Measurements from ENCODE around the gene EPHA6.

Gene EPHA6

GRCh38 chr3:97646932-97647331 lies 832.5 kb downstream of the EPHA6 start:
- no peak for DNase-seq (ENCODE audit: low read depth)

- no peak for DNase-seq (ENCODE audit: low read depth)
These were observed 833.1 kb downstream of the EPHA6 start for GRCh38 chr3:97647441-97647982.

- DNase-seq (ENCODE audit: low read depth): no peak
These were observed 841.6 kb downstream of the EPHA6 start for GRCh38 chr3:97655971-97656370.

- no peak for DNase-seq (ENCODE audit: low read depth)
These were observed 842.2 kb downstream of the EPHA6 start for GRCh38 chr3:97656638-97657037.

GRCh38 chr3:97658668-97659285 lies 844.4 kb downstream of the EPHA6 start:
- peak; percentile 4 for DNase-seq (ENCODE audit: low read depth)

- DNase-seq (ENCODE audit: low read depth): no peak
These were observed 847.9 kb downstream of the EPHA6 start for GRCh38 chr3:97662264-97662663.

GRCh38 chr3:97662762-97663161 lies 848.4 kb downstream of the EPHA6 start:
- DNase-seq (ENCODE audit: low read depth): no peak

GRCh38 chr3:97665896-97666295 lies 851.5 kb downstream of the EPHA6 start:
- DNase-seq (ENCODE audit: low read depth): no peak

- DNase-seq (ENCODE audit: low read depth): no peak
These were observed 856.6 kb downstream of the EPHA6 start for GRCh38 chr3:97670952-97671351.

- no peak for DNase-seq (ENCODE audit: low read depth)
These were observed 859.1 kb downstream of the EPHA6 start for GRCh38 chr3:97673357-97673997.

- no peak for DNase-seq (ENCODE audit: low read depth)
These were observed 860.1 kb downstream of the EPHA6 start for GRCh38 chr3:97674461-97674860.

- DNase-seq (ENCODE audit: low read depth): no peak
These were observed 865.8 kb downstream of the EPHA6 start for GRCh38 chr3:97680210-97680609.

GRCh38 chr3:97680696-97681095 lies 866.3 kb downstream of the EPHA6 start:
- DNase-seq (ENCODE audit: low read depth): no peak

GRCh38 chr3:97684490-97684889 lies 870.1 kb downstream of the EPHA6 start:
- no peak for DNase-seq (ENCODE audit: low read depth)

- DNase-seq (ENCODE audit: low read depth): no peak
These were observed 871.9 kb downstream of the EPHA6 start for GRCh38 chr3:97686258-97686657.

GRCh38 chr3:97687734-97688133 lies 873.3 kb downstream of the EPHA6 start:
- no peak for DNase-seq (ENCODE audit: low read depth)

GRCh38 chr3:97689111-97689510 lies 874.7 kb downstream of the EPHA6 start:
- no peak for DNase-seq (ENCODE audit: low read depth)

- no peak for DNase-seq (ENCODE audit: low read depth)
These were observed 875.6 kb downstream of the EPHA6 start for GRCh38 chr3:97689962-97690361.

- no peak for DNase-seq (ENCODE audit: low read depth)
These were observed 877.0 kb downstream of the EPHA6 start for GRCh38 chr3:97691354-97691753.

GRCh38 chr3:97692389-97692788 lies 878.0 kb downstream of the EPHA6 start:
- no peak for DNase-seq (ENCODE audit: low read depth)

- no peak for DNase-seq (ENCODE audit: low read depth)
These were observed 878.4 kb downstream of the EPHA6 start for GRCh38 chr3:97692831-97693230.

- no peak for DNase-seq (ENCODE audit: low read depth)
These were observed 880.5 kb downstream of the EPHA6 start for GRCh38 chr3:97694876-97695275.

GRCh38 chr3:97698691-97699090 lies 884.3 kb downstream of the EPHA6 start:
- DNase-seq (ENCODE audit: low read depth): no peak

- no peak for DNase-seq (ENCODE audit: low read depth)
These were observed 885.5 kb downstream of the EPHA6 start for GRCh38 chr3:97699889-97700288.

All from HS-27A (cell line).